Measurements from ENCODE around the gene HPCAL1.

Gene HPCAL1

GRCh38 chr2:10325278-10326145, 22.8 kb downstream of the HPCAL1 start:
- no peak for DNase-seq

GRCh38 chr2:10326151-10326616, 23.5 kb downstream of the HPCAL1 start:
- no peak for DNase-seq

- DNase-seq, result no peak
Observed at GRCh38 chr2:10326707-10327594, 24.2 kb downstream of the HPCAL1 start.

- DNase-seq, result no peak
Observed at GRCh38 chr2:10327896-10328669, 25.4 kb downstream of the HPCAL1 start.

GRCh38 chr2:10328670-10329579, 26.2 kb downstream of the HPCAL1 start:
- no peak for DNase-seq

- no peak for DNase-seq
Observed at GRCh38 chr2:10329580-10329879, 26.8 kb downstream of the HPCAL1 start.

- DNase-seq, result no peak
Observed at GRCh38 chr2:10329880-10330699, 27.4 kb downstream of the HPCAL1 start.

- no peak for DNase-seq
Observed at GRCh38 chr2:10330700-10331026, 28.0 kb downstream of the HPCAL1 start.

- peak; percentile 74 for DNase-seq
Observed at GRCh38 chr2:10331027-10331701, 28.5 kb downstream of the HPCAL1 start.

- DNase-seq, result peak; percentile 88
Observed at GRCh38 chr2:10331702-10332401, 29.1 kb downstream of the HPCAL1 start.

GRCh38 chr2:10332402-10333246, 29.9 kb downstream of the HPCAL1 start:
- DNase-seq, result no peak

- DNase-seq, result peak; percentile 53
Observed at GRCh38 chr2:10333247-10333613, 30.5 kb downstream of the HPCAL1 start.

GRCh38 chr2:10333966-10334365, 31.3 kb downstream of the HPCAL1 start:
- DNase-seq, result no peak

- DNase-seq, result no peak
Observed at GRCh38 chr2:10335046-10335840, 32.5 kb downstream of the HPCAL1 start.

GRCh38 chr2:10336283-10336682, 33.6 kb downstream of the HPCAL1 start:
- no peak for DNase-seq

GRCh38 chr2:10337449-10338269, 35.0 kb downstream of the HPCAL1 start:
- DNase-seq, result no peak

Data from suppressor macrophage treated with lipopolysaccharide for 4 hours (primary cell).